Stomach smooth muscle (tissue), 2 donors: Measurements from ENCODE around the gene STX7.

Experiments used
- H3K27ac ChIP-seq: one replicate; pipeline ENCODE4 v1.7.0; 2013; ENCODE audit warnings: mild to moderate bottlenecking, low read length, inconsistent platforms
- H3K27me3 ChIP-seq, 2 donors: one replicate each; pipeline ENCODE4 v1.7.0; 2013; ENCODE audit warnings: low read length in 2 of 2; ENCODE audit not compliant: insufficient read depth in 2 of 2, control insufficient read depth in 1 of 2
- H3K36me3 ChIP-seq, 2 donors: one replicate each; pipeline ENCODE4 v1.7.0; 2013; ENCODE audit warnings: low read length in 2 of 2; ENCODE audit not compliant: control insufficient read depth in 2 of 2, insufficient read depth in 2 of 2
- H3K4me1 ChIP-seq: one replicate; pipeline ENCODE4 v1.7.0; 2013; ENCODE audit warnings: low read length; ENCODE audit not compliant: control insufficient read depth, insufficient read depth
- H3K4me3 ChIP-seq, 2 donors: one replicate each; pipeline ENCODE4 v1.7.0; 2013; ENCODE audit warnings: low read length in 2 of 2
- H3K9ac ChIP-seq, 2 donors: one replicate each; pipeline ENCODE4 v1.7.0; 2013; ENCODE audit warnings: low read length in 2 of 2, mild to moderate bottlenecking in 1 of 2
- H3K9me3 ChIP-seq, 2 donors: one replicate each; pipeline ENCODE4 v1.7.0; 2013; ENCODE audit warnings: low read length in 2 of 2; ENCODE audit not compliant: control insufficient read depth in 2 of 2
- donor health status: healthy.
- donor health status: Pancreatic carcinoma.

STX7 gene

DNA sequence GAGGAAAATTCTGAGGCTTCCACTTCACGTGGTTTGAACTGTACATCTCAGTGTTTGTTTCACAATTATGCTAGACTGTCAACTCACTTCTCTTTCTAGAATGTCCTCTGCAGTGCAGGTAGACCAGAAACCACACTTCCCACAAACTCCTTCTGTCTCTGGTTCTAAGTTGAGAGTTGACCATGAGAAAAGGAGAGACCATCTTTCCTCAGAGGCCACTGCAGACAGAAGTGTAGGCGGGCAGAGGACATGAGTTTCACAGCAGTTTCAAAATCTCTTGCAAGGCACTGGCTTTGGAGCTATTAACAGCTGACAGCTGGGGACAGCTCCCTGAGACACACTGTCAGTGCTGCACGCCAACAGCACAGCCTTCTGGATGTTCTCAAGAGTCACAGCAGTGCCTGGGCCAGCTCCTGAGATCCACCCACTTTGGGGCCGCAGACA lies 56.2 kb downstream of the STX7 start:
- H3K9me3 ChIP-seq: no peaks in the 10 kb centered on the region
- no peaks in the 10 kb centered on the region for H3K27me3 ChIP-seq
- no peak overlapping the region for H3K27ac ChIP-seq
- no peak overlapping the region for H3K4me3 ChIP-seq
- peaks cover 13 to 18% of the 10 kb centered on the region in 2 donors for H3K36me3 ChIP-seq
- H3K9ac ChIP-seq: no peak overlapping the region
- no peaks in the 10 kb centered on the region for H3K4me1 ChIP-seq

DNA sequence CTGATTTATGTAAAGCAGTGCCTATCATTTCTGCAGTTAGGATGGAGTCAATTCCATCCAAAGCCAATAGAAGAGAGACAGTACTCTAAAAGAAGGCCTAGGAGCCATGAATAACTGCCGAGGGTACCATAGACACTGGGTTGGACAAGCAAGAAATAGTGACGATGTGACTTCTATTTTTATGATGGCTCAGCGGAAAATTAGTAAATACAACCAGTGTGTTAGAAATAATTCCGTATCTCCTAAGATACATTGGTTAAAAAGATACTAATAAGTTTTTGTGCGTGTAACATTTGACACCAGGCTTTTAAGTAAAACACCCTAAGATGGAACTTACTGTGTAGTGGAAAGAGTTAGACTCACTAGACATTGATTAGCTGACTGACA lies 66.1 kb downstream of the STX7 start:
- Histone ChIP-seq H3K4me1 (no peaks in the 10 kb centered on the region), H3K9ac (no peak overlapping the region), H3K36me3 (no peaks in the 10 kb centered on the region), H3K27me3 (no peaks in the 10 kb centered on the region), H3K4me3 (no peak overlapping the region), H3K9me3 (no peaks in the 10 kb centered on the region), H3K27ac (no peak overlapping the region)

DNA sequence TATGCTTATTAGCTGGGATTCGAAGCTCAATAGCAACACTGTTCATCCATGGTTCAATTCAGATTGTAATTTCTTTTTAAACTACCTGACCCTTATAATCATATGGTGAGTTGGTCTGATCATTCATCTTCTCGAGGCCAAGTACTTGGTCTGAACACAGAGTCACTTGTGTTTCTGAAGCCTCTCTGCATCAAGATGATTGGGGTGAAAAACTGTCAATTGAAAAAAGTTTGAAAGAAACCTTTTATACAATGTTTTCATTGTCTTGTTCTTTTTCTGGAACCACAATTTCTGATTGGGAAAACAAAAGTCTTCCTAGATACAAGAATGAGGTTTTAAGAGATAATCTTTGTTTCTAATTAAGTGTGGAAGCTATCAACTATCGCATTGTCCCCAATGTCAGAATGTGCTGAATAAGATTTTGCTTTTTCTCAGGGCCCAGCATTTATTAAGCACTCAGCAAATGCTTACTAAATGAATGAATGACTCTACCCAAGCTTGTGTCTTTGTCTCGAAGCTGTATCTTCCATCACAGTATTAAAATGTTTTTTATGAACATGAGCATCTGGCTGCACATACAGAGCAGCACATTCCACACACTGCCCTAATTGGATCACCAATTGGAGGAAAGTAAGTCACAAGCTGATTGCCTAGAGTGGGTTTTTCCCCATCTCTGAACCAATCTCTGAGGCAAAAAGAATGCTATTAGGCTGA lies 66.6 kb downstream of the STX7 start:
- peaks cover 0 to 3% of the 10 kb centered on the region in 2 donors for H3K9me3 ChIP-seq
- no peak overlapping the region for H3K9ac ChIP-seq
- H3K4me1 ChIP-seq: no peaks in the 10 kb centered on the region
- no peaks in the 10 kb centered on the region for H3K36me3 ChIP-seq
- no peaks in the 10 kb centered on the region for H3K27me3 ChIP-seq
- H3K27ac ChIP-seq: no peak overlapping the region
- no peak overlapping the region for H3K4me3 ChIP-seq

DNA sequence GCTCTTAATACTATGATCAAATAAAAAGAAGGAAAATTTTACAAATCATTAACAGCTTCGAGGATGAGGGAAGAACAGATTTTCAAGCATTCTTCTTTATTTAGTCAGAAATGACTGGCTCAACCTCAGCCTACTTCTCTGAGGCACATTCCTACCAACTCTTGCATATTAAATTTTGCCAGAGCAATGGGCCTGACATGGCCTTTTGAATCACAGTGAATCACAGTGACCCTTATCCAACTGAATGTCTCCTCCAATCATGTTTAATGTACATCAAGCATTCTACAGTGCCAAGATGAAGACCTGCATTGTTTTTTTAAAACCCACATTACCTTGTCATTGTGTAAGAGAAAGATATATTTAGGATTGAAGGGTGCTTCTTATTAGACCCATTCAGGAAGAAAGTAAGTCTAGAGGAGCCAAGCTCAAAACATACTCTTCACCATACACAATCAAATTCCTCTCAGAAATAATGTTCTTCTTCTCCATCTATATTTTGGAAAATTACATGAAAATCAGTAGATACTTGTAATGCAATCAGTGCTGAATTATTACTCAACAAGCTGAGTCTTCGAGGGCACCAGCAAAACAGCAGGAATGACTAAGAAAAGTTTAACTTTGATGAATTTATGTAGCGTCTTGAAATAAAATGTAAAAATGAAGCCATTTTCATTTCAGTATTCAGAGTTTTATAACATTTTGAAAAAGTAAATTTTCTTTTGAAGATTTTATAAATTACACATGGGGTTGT lies 67.5 kb downstream of the STX7 start:
- H3K27ac ChIP-seq: no peak overlapping the region
- peaks cover 6 to 8% of the 10 kb centered on the region in 2 donors for H3K9me3 ChIP-seq
- no peaks in the 10 kb centered on the region for H3K27me3 ChIP-seq
- no peak overlapping the region for H3K4me3 ChIP-seq
- H3K36me3 ChIP-seq: no peaks in the 10 kb centered on the region
- H3K9ac ChIP-seq: no peak overlapping the region
- no peaks in the 10 kb centered on the region for H3K4me1 ChIP-seq

DNA sequence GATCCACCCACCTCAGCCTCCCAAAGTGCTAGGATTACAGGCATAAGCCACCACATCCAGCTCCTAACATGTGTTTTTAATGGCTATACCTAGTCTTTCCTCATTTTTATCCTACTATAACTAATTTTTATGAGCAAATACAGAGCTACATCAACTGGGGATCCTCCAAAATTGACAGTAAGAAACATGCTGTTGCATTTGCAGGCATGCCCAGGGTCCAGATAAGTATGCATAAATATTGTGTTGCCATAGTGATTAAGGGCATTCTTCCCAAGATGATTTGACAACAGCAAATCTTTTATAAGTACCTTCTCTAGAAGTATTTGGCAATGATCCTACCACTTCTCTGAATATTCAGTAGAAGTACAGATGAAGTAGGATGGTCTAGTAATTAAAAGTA lies 69.7 kb downstream of the STX7 start:
- Histone ChIP-seq H3K9me3 (peaks cover 8 to 9% of the 10 kb centered on the region in 2 donors), H3K4me3 (no peak overlapping the region), H3K4me1 (no peaks in the 10 kb centered on the region), H3K27me3 (no peaks in the 10 kb centered on the region), H3K9ac (no peak overlapping the region), H3K27ac (no peak overlapping the region), H3K36me3 (no peaks in the 10 kb centered on the region)

DNA sequence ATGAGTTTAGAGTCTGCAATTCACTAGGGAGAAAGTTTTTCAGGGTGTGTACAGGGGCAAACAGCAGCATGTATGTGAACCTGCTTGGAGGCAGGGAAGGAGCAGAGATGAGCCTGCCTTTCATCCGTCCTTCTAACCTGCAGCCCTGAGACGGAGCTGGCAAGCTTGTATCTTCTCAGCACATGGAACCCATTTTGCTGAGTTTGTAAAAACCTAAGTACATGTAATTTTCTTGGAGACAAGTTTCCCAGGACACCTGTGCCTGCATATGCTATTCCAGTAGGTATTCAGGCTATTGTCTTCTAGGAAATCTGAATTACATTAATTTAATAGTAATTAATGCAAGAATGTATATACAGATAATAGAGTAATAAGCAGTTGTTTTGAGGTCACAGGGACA lies 82.8 kb downstream of the STX7 start:
- Histone ChIP-seq H3K9me3 (peaks cover 0 to 5% of the 10 kb centered on the region in 2 donors), H3K4me1 (no peaks in the 10 kb centered on the region), H3K36me3 (no peaks in the 10 kb centered on the region), H3K27ac (no peak overlapping the region), H3K27me3 (no peaks in the 10 kb centered on the region), H3K4me3 (no peak overlapping the region), H3K9ac (no peak overlapping the region)

DNA sequence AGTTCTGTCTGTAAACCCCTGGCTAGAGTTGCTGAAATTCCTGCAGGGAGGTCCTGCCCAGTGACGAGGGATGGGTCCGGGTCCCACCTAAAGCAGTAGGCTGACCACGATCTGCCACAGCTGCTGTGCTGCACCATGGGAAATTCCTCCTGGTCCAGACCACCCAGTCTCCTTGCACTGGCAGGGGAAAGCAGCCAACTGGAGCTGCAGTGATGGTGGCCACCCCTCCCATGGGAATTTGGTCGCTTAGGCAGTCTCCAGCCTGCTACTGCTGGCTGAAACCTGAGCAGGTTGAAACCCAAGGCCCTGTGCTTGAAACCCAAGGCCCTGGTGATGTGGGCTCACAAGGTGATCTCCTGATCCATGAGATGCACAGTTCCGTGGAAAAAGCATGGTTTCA lies 87.7 kb downstream of the STX7 start:
- H3K9me3 ChIP-seq: peaks cover 0 to 6% of the 10 kb centered on the region in 2 donors
- H3K27ac ChIP-seq: no peak overlapping the region
- no peaks in the 10 kb centered on the region for H3K36me3 ChIP-seq
- no peak overlapping the region for H3K9ac ChIP-seq
- H3K4me3 ChIP-seq: no peak overlapping the region
- no peaks in the 10 kb centered on the region for H3K27me3 ChIP-seq
- H3K4me1 ChIP-seq: no peaks in the 10 kb centered on the region

DNA sequence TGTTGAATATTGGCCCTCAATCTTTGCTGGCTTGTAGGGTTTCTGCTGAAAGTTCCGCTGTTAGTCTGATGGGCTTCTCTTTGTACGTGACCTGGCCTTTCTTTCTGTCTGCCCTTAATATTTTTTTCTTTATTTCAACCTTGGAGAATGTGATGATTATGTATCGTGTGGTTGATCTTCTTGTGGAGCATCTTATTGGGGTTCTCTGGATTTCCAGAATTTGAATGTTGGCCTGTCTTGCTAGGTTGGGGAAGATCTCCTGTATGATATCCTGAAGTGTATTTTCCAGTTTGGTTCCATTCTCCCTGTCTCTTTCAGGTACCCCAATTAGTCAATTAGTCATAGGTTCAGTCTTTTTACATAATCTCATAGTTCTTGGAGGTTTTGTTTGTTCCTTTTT lies 89.1 kb downstream of the STX7 start:
- no peaks in the 10 kb centered on the region for H3K36me3 ChIP-seq
- H3K27me3 ChIP-seq: no peaks in the 10 kb centered on the region
- peaks cover 0 to 6% of the 10 kb centered on the region in 2 donors for H3K9me3 ChIP-seq
- H3K9ac ChIP-seq: no peak overlapping the region
- H3K4me1 ChIP-seq: no peaks in the 10 kb centered on the region
- no peak overlapping the region for H3K4me3 ChIP-seq
- H3K27ac ChIP-seq: no peak overlapping the region

DNA sequence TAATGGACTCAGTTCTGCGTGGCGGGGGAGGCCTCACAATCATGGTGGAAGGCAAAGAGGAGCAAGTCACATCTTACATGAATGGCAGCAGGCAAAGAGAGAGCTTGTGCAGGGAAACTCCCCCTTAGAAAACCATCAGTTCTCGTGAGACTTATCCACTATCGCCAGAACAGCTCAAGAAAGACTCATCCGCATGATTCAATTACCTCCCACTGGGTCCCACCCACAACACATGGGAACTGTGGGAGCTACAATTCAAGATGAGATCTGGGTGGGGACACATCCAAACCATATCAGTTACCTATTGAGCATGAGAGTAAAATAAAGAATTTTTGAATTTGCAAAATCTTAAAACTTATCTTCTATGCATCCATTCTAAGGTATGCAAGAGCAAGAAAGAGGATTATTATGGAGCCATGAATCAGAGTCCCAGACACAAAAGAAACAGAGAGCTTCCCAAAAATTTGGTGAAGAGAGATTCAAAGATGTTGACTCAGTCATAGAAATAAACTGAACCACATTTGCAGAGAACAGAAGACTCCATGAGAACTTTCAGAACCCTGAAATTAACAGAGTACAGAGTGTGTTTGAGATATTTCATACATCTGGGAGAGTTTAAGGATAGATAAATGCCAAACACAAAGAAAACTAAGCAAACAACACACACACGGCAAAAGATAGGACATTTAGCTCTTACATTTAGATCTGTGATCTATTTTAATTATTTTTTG lies 94.5 kb downstream of the STX7 start:
- Histone ChIP-seq H3K4me3 (no peak overlapping the region), H3K27ac (no peak overlapping the region), H3K9me3 (no peaks in the 10 kb centered on the region), H3K4me1 (no peaks in the 10 kb centered on the region), H3K36me3 (no peaks in the 10 kb centered on the region), H3K27me3 (no peaks in the 10 kb centered on the region), H3K9ac (no peak overlapping the region)

DNA sequence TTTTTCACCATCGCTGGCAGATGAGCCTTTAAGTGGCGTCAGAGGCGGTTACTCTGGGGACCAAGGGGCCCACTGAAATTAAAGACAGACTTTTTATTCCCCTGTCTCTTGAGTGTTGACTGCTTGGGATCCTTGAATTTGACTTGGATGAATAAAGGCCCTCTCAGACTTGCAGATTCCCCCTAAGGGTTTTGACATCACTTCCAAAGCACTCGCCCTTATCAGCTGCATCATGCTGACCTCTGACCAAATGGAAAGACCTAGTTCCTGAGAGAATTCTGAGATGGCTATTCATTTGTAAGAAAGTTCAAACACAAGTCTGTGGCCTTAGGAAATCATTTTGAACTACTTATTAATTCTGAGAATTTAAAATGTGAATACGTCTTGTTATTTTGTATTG lies 98.2 kb downstream of the STX7 start:
- no peaks in the 10 kb centered on the region for H3K4me1 ChIP-seq
- H3K27ac ChIP-seq: no peak overlapping the region
- no peak overlapping the region for H3K9ac ChIP-seq

More for the DNA sequence above, 98.2 kb downstream of the STX7 start:
- no peaks in the 10 kb centered on the region for H3K27me3 ChIP-seq
- H3K4me3 ChIP-seq: no peak overlapping the region
- H3K9me3 ChIP-seq: no peaks in the 10 kb centered on the region
- H3K36me3 ChIP-seq: no peaks in the 10 kb centered on the region
